ENCODE measurements around the gene DCDC1. TPM values are rescaled to one million over a fixed set of nuclear protein-coding genes. Genes with fewer than 3 reads are reported as not detected.
"Not testable (repeated sequence)": the region's sequence is repeated elsewhere in the genome, so short reads cannot be mapped to it uniquely, and the experiment has no call there.

The DCDC1 gene
- total and polyA plus RNA-seq, 12 donors: 0.07 to 1.5 (median 0.29) TPM; not detected in 1

DNA sequence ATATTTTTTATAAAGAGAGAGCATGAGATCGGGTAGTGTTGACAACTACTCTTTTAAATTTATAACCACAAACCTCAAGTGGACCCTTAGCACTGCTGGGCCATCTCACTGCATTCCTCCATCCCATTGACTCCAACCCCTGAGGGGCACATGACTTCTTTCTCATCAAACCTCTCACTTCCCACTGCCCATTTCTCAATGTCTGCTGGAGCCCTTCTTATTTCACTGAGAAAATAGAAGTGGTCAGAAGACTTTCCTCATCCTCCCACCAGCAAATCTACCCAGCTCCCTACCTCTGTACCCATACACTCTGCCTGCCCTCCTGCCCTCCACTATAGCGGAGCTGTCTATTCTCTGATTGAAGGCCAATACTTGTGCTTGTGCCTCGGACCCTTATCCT lies 412.8 kb downstream of the DCDC1 start:
- no peaks in the 10 kb centered on the region for H3K27me3 ChIP-seq
- H3K27ac ChIP-seq: no peak overlapping the region
- intact Hi-C loops (cut with DNase I): no loop called here
- no peaks in the 10 kb centered on the region for H3K4me1 ChIP-seq (replicated peaks in 1 of 2)
- TF ChIP-seq, protein P1, sequence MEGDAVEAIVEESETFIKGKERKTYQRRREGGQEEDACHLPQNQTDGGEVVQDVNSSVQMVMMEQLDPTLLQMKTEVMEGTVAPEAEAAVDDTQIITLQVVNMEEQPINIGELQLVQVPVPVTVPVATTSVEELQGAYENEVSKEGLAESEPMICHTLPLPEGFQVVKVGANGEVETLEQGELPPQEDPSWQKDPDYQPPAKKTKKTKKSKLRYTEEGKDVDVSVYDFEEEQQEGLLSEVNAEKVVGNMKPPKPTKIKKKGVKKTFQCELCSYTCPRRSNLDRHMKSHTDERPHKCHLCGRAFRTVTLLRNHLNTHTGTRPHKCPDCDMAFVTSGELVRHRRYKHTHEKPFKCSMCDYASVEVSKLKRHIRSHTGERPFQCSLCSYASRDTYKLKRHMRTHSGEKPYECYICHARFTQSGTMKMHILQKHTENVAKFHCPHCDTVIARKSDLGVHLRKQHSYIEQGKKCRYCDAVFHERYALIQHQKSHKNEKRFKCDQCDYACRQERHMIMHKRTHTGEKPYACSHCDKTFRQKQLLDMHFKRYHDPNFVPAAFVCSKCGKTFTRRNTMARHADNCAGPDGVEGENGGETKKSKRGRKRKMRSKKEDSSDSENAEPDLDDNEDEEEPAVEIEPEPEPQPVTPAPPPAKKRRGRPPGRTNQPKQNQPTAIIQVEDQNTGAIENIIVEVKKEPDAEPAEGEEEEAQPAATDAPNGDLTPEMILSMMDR (IDR thresholded peaks at IDR 0.05): no peak
- no peak for TF ChIP-seq POLR2A (IDR thresholded peaks at IDR 0.05)
- H3K36me3 ChIP-seq (replicated peaks in 1 of 2): no peaks in the 10 kb centered on the region
- no peak for DNase-seq
- H3K9me3 ChIP-seq (replicated peaks in 1 of 3): no peaks in the 10 kb centered on the region
- H3K4me3 ChIP-seq: no peak overlapping the region
- 51 to 58% (median 55%) methylated on average over 3 of the region's 3 CpGs for WGBS, 4 donors

DNA sequence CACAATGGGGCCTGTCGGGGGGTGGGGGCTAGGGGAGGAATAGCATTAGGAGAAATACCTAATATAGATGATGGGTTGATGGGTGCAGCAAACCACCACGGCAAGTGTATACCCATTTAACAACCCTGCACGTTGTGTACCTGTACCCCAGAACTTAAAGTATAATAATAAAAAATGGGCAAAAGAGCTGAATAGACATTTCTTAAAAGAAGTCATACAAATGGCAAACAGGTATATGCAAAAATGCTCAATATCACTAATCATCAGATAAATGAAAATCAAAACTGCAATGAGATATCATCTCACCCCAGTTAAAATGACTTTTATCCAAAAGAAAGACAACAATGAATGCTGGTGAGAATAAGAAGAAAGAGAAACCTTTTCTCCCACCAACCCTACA lies 419.7 kb downstream of the DCDC1 start:
- no peak overlapping the region for H3K4me3 ChIP-seq
- 79 to 89% (median 85%) methylated on average over 3 of the region's 3 CpGs for WGBS, 4 donors
- DNase-seq: no peak
- H3K27ac ChIP-seq: no peak overlapping the region
- H3K9me3 ChIP-seq (replicated peaks in 1 of 3): no peaks in the 10 kb centered on the region
- intact Hi-C loops (cut with DNase I): no loop called here
- H3K4me1 ChIP-seq (replicated peaks in 1 of 2): no peaks in the 10 kb centered on the region
- no peaks in the 10 kb centered on the region for H3K27me3 ChIP-seq
- TF ChIP-seq, protein P1 (IDR thresholded peaks at IDR 0.05): no peak
- TF ChIP-seq POLR2A (IDR thresholded peaks at IDR 0.05): no peak
- no peaks in the 10 kb centered on the region for H3K36me3 ChIP-seq (replicated peaks in 1 of 2)

DNA sequence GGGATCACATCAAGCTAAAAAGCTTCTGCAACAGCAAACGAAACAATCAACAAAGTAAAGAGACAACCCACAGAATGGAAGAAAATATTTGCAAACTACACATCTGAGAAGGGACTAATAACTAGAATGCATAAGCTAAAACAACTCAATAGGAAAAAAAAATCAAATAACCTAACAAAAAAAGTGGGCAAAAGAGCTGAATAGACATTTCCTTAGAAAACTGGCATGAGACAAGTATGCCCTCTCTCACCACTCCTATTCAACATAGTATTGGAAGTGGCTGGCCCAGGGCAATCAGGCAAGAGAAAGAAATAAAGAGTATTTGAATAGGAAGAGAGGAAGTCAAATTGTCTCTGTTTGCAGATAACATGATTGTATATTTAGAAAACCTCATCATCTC lies 421.8 kb downstream of the DCDC1 start:
- H3K9me3 ChIP-seq (replicated peaks in 1 of 3); H3K36me3 ChIP-seq (replicated peaks in 1 of 2); H3K4me3 ChIP-seq; intact Hi-C loops (cut with DNase I); DNase-seq; H3K27ac ChIP-seq; H3K4me1 ChIP-seq (replicated peaks in 1 of 2); H3K27me3 ChIP-seq: not testable (repeated sequence)
- 49 to 71% (median 61%) methylated on average over 1 of the region's 1 CpG for WGBS, 4 donors

DNA sequence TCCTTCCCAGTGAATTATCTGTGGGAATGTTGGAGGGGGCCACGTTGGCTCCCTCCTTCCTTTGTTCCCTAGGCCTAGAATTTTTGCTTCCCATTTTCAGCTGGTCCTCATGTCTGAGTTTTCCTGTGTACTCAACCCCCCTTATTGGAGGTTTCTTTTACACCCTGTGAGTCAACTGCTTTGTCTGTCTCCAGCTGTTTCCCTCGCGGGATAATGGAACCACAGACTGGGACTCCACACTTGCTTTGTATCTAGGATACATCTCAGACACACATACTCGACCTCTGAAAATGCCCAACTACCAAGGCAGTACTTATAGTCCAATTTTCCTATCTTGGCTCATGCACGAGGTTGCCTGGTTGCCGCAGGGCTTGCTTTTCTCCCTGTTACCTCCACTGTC lies 430.7 kb downstream of the DCDC1 start:
- Histone ChIP-seq H3K27me3 (no peaks in the 10 kb centered on the region), H3K4me3 (no peak overlapping the region), H3K9me3 (replicated peaks in 1 of 3) (peaks cover 0 to 3% (median 0%) of the 10 kb centered on the region in 3 donors), H3K36me3 (replicated peaks in 1 of 2) (no peaks in the 10 kb centered on the region), H3K4me1 (replicated peaks in 1 of 2) (no peaks in the 10 kb centered on the region), H3K27ac (no peak overlapping the region)
- intact Hi-C loops (cut with DNase I): no loop called here
- no peak for DNase-seq
- WGBS, 4 donors: 69 to 78% (median 75%) methylated on average over 6 of the region's 6 CpGs
- TF ChIP-seq, protein P1 (IDR thresholded peaks at IDR 0.05): no peak
- no peak for TF ChIP-seq POLR2A (IDR thresholded peaks at IDR 0.05)

DNA sequence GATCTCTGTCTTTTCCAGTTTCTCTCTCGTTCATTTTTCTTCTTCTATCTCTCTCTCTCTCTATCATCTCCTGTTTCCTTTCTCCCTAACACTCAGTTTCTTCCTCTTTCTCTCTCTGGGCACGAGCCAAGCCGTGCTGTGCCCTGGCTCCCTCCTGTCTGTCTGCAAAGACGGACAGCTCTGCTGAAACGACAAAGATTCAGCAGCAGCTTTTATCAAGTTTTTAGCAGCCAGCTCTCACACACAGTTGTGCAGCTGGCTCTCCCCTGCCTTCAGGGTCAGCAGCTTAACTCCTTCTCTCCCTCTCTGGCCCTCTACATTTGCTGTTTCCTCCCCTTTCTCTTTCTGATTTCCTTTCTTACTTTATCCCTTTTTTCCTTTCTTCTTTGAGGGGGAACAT lies 431.4 kb downstream of the DCDC1 start:
- Histone ChIP-seq H3K9me3 (replicated peaks in 1 of 3) (peaks cover 0 to 3% (median 0%) of the 10 kb centered on the region in 3 donors), H3K27me3 (no peaks in the 10 kb centered on the region), H3K36me3 (replicated peaks in 1 of 2) (no peaks in the 10 kb centered on the region), H3K27ac (no peak overlapping the region), H3K4me1 (replicated peaks in 1 of 2) (no peaks in the 10 kb centered on the region), H3K4me3 (no peak overlapping the region)
- no peak for TF ChIP-seq POLR2A (IDR thresholded peaks at IDR 0.05)
- TF ChIP-seq, protein P1 (IDR thresholded peaks at IDR 0.05): no peak
- DNase-seq: no peak
- WGBS, 4 donors: 5 to 17% (median 11%) methylated on average over 5 of the region's 5 CpGs
- intact Hi-C loops (cut with DNase I): no loop called here

Measured in adrenal gland (tissue), 12 donors.